ENCODE results near the gene CATSPER1. TPM values are rescaled to one million over a fixed set of nuclear protein-coding genes. Genes with fewer than 3 reads are reported as not detected.

The CATSPER1 gene
- total and polyA plus RNA-seq, 4 donors: 0.10 TPM; not detected in 3

Other genes starting within 250 kb of the CATSPER1 start
- 1 to 10 TPM; 5.0 to 6.4 TPM for gene AP5B1, start 245.5 kb downstream of the CATSPER1 start, total RNA-seq
- 1 to 10 TPM; 6.9 to 9.3 TPM for gene AP5B1, start 245.5 kb downstream of the CATSPER1 start, polyA plus RNA-seq (ENCODE audit: insufficient read length in 2 of 2)
- gene OVOL1, start 239.4 kb downstream of the CATSPER1 start, total RNA-seq: not detected
- under 1 TPM in 1 of 2 donors, not detected in 1; 0.09 TPM for gene OVOL1, start 239.4 kb downstream of the CATSPER1 start, polyA plus RNA-seq (ENCODE audit: insufficient read length in 2 of 2)
- 1 to 10 TPM; 3.3 to 4.0 TPM for gene SNX32, start 192.5 kb downstream of the CATSPER1 start, total RNA-seq
- gene SNX32, start 192.5 kb downstream of the CATSPER1 start, polyA plus RNA-seq (ENCODE audit: insufficient read length in 2 of 2): 10 to 100 TPM in 1 of 2 donors, 1 to 10 TPM in 1; 9.7 to 22.1 TPM
- gene CFL1, start 168.3 kb downstream of the CATSPER1 start, total RNA-seq: 100 to 1,000 TPM; 472 to 682 TPM
- gene CFL1, start 168.3 kb downstream of the CATSPER1 start, polyA plus RNA-seq (ENCODE audit: insufficient read length in 2 of 2): 1,000 to 10,000 TPM; 1,362 to 1,371 TPM
- gene MUS81, start 166.0 kb downstream of the CATSPER1 start, total RNA-seq: 10 to 100 TPM; 24.9 to 49.7 TPM
- 10 to 100 TPM; 57.4 to 62.0 TPM for gene MUS81, start 166.0 kb downstream of the CATSPER1 start, polyA plus RNA-seq (ENCODE audit: insufficient read length in 2 of 2)
- gene EFEMP2, start 153.7 kb downstream of the CATSPER1 start, total RNA-seq: 10 to 100 TPM; 21.2 to 84.5 TPM
- 10 to 100 TPM; 73.6 to 94.1 TPM for gene EFEMP2, start 153.7 kb downstream of the CATSPER1 start, polyA plus RNA-seq (ENCODE audit: insufficient read length in 2 of 2)
- under 1 TPM; 0.20 to 0.39 TPM for gene CTSW, start 146.6 kb downstream of the CATSPER1 start, total RNA-seq
- gene CTSW, start 146.6 kb downstream of the CATSPER1 start, polyA plus RNA-seq (ENCODE audit: insufficient read length in 2 of 2): under 1 TPM; 0.51 to 0.96 TPM
- 100 to 1,000 TPM in 1 of 2 donors, 10 to 100 TPM in 1; 79.4 to 139 TPM for gene FIBP, start 138.0 kb downstream of the CATSPER1 start, total RNA-seq
- gene FIBP, start 138.0 kb downstream of the CATSPER1 start, polyA plus RNA-seq (ENCODE audit: insufficient read length in 2 of 2): 100 to 1,000 TPM; 144 to 158 TPM
- gene CCDC85B, start 135.8 kb downstream of the CATSPER1 start, total RNA-seq: 10 to 100 TPM; 15.7 to 23.5 TPM
- 10 to 100 TPM; 50.2 to 53.9 TPM for gene CCDC85B, start 135.8 kb downstream of the CATSPER1 start, polyA plus RNA-seq (ENCODE audit: insufficient read length in 2 of 2)
- under 1 TPM in 1 of 2 donors, not detected in 1; 0.20 TPM for gene FOSL1, start 126.1 kb downstream of the CATSPER1 start, total RNA-seq
- under 1 TPM; 0.36 to 0.41 TPM for gene FOSL1, start 126.1 kb downstream of the CATSPER1 start, polyA plus RNA-seq (ENCODE audit: insufficient read length in 2 of 2)
- gene C11orf68, start 107.4 kb downstream of the CATSPER1 start, total RNA-seq: 10 to 100 TPM; 13.9 to 20.4 TPM
- gene C11orf68, start 107.4 kb downstream of the CATSPER1 start, polyA plus RNA-seq (ENCODE audit: insufficient read length in 2 of 2): 10 to 100 TPM; 62.3 to 66.2 TPM
- 100 to 1,000 TPM in 1 of 2 donors, 10 to 100 TPM in 1; 46.4 to 127 TPM for gene DRAP1, start 107.1 kb downstream of the CATSPER1 start, total RNA-seq
- gene DRAP1, start 107.1 kb downstream of the CATSPER1 start, polyA plus RNA-seq (ENCODE audit: insufficient read length in 2 of 2): 100 to 1,000 TPM; 178 to 183 TPM
- under 1 TPM in 1 of 2 donors, not detected in 1; 0.39 TPM for gene TSGA10IP, start 81.0 kb downstream of the CATSPER1 start, total RNA-seq
- gene TSGA10IP, start 81.0 kb downstream of the CATSPER1 start, polyA plus RNA-seq (ENCODE audit: insufficient read length in 2 of 2): under 1 TPM; 0.60 to 0.68 TPM
- gene SART1, start 64.7 kb downstream of the CATSPER1 start, total RNA-seq: 10 to 100 TPM; 29.2 to 43.3 TPM
- gene SART1, start 64.7 kb downstream of the CATSPER1 start, polyA plus RNA-seq (ENCODE audit: insufficient read length in 2 of 2): 10 to 100 TPM; 60.6 to 68.2 TPM
- gene EIF1AD, start 24.3 kb downstream of the CATSPER1 start, total RNA-seq: 10 to 100 TPM; 18.4 to 33.7 TPM
- gene EIF1AD, start 24.3 kb downstream of the CATSPER1 start, polyA plus RNA-seq (ENCODE audit: insufficient read length in 2 of 2): 10 to 100 TPM; 24.6 to 33.7 TPM
- 10 to 100 TPM; 14.3 to 45.2 TPM for gene BANF1, start 24.0 kb downstream of the CATSPER1 start, total RNA-seq
- 100 to 1,000 TPM; 264 to 280 TPM for gene BANF1, start 24.0 kb downstream of the CATSPER1 start, polyA plus RNA-seq (ENCODE audit: insufficient read length in 2 of 2)
- gene CST6, start 14.5 kb downstream of the CATSPER1 start, total RNA-seq: under 1 TPM in 1 of 2 donors, not detected in 1; 0.17 TPM
- not detected for gene CST6, start 14.5 kb downstream of the CATSPER1 start, polyA plus RNA-seq (ENCODE audit: insufficient read length in 2 of 2)
- 1 to 10 TPM; 4.5 to 5.8 TPM for gene GAL3ST3, start 22.7 kb upstream of the CATSPER1 start, total RNA-seq
- 10 to 100 TPM; 18.5 to 19.0 TPM for gene GAL3ST3, start 22.7 kb upstream of the CATSPER1 start, polyA plus RNA-seq (ENCODE audit: insufficient read length in 2 of 2)
- 100 to 1,000 TPM in 1 of 2 donors, 10 to 100 TPM in 1; 84.1 to 156 TPM for gene SF3B2, start 25.9 kb upstream of the CATSPER1 start, total RNA-seq
- 100 to 1,000 TPM; 237 to 246 TPM for gene SF3B2, start 25.9 kb upstream of the CATSPER1 start, polyA plus RNA-seq (ENCODE audit: insufficient read length in 2 of 2)
- gene PACS1, start 43.8 kb upstream of the CATSPER1 start, total RNA-seq: 10 to 100 TPM; 29.9 to 51.8 TPM
- gene PACS1, start 43.8 kb upstream of the CATSPER1 start, polyA plus RNA-seq (ENCODE audit: insufficient read length in 2 of 2): 100 to 1,000 TPM in 1 of 2 donors, 10 to 100 TPM in 1; 92.3 to 114 TPM
- gene KLC2, start 231.2 kb upstream of the CATSPER1 start, total RNA-seq: 10 to 100 TPM; 18.3 to 38.6 TPM
- 10 to 100 TPM; 83.2 to 95.7 TPM for gene KLC2, start 231.2 kb upstream of the CATSPER1 start, polyA plus RNA-seq (ENCODE audit: insufficient read length in 2 of 2)
- gene RAB1B, start 242.2 kb upstream of the CATSPER1 start, total RNA-seq: 100 to 1,000 TPM in 1 of 2 donors, 10 to 100 TPM in 1; 43.3 to 112 TPM
- 100 to 1,000 TPM; 151 to 154 TPM for gene RAB1B, start 242.2 kb upstream of the CATSPER1 start, polyA plus RNA-seq (ENCODE audit: insufficient read length in 2 of 2)

Measured in spinal cord (tissue), 4 donors.